HG02938 (cell line): ENCODE data around the gene TUBA8.
"Not testable (repeated sequence)": the region's sequence is repeated elsewhere in the genome, so short reads cannot be mapped to it uniquely, and the experiment has no call there.

Source experiments
- ATAC-seq: cut with Tn5 transposase; IDR thresholded peaks from one replicate; pipeline ENCODE4 v1.9.1; 2021; ENCODE audit warnings: mild to moderate bottlenecking, moderate library complexity; ENCODE audit not compliant: unreplicated experiment

TUBA8 gene

GRCh38 chr22:18123476-18124025 lies 12.9 kb downstream of the TUBA8 start:
- ATAC-seq, result not testable (repeated sequence)

- no peak for ATAC-seq
These were observed 16.0 kb downstream of the TUBA8 start for GRCh38 chr22:18126606-18127005.

DNA sequence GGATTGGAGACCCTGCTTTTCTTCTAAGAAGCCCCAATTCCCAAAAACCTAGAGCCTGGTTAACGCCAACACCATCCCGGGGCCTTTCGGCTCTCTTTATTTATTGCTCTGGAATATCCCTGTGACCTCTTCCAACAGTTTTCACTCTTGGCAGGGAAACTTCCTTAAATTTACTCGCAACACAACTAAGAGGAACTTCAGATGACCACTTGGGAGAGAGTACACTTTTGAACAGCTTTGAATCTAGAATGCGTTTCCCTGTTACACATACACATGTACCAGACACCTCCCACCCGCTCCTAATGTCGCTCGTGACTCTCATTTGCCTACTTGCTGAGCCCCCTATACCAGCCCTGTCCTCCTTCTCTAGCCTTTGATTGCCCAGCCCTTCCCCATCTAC lies 19.4 kb downstream of the TUBA8 start:
- ATAC-seq, result no peak

- ATAC-seq, result no peak
These were observed 20.3 kb downstream of the TUBA8 start for GRCh38 chr22:18130699-18131429.

- ATAC-seq, result no peak
These were observed 22.8 kb downstream of the TUBA8 start for GRCh38 chr22:18133452-18133851.

- ATAC-seq, result no peak
These were observed 26.1 kb downstream of the TUBA8 start for GRCh38 chr22:18136563-18137320.

DNA sequence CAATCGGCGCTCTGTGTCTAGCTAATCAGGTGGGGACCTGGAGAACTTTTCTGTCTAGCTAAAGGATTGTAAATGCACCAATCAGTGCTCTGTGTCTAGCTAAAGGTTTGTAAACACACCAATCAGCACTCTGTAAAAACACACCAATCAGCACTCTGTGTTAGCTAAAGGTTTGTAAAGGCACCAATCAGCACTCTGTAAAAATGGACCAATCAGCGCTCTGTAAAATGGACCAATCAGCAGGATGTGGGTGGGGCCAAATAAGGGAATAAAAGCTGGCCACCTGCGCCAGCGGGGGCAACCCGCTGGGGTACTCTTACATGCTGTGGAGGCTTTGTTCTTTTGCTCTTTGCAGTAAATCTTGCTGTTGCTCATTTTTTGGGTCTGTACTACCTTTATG lies 30.4 kb downstream of the TUBA8 start:
- not testable (repeated sequence) for ATAC-seq

GRCh38 chr22:18144105-18144504 lies 33.5 kb downstream of the TUBA8 start:
- ATAC-seq, result no peak

GRCh38 chr22:18145676-18146388 lies 35.2 kb downstream of the TUBA8 start:
- no peak for ATAC-seq

DNA sequence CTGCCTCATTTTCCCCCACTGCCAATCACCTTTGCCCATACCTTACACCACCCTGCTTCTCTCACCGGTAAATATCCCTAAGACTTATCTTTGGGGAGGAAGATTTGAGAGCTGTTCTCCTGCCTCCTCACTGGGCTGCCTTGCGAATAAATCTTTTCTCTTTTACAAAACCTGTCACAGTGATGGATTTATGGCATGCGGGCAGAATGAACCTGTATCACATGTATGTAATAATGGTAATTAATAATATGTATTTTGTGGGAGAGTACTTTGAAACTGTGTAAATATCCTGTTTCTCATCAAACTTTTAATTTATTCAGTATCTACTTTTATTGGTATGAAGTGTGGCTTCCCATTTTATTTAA lies 35.8 kb downstream of the TUBA8 start:
- no peak for ATAC-seq

DNA sequence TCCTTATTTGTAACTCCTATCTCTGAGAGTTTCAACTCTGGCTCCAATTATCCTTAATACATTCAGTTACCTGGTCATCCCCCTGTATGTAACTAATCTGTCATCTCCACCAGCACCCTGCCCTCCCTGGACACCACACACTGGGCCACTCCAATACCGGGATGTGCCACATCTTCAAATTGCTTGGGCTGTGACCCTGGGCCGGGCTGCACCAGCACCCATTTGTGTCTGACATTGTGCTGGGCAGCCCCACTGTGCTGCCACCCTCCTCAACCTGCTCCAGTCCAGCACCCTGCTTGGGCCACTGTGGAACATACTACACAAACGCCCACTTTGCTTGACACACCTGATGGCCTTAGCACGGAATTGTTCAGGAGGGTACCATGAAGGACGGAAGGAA lies 37.2 kb downstream of the TUBA8 start:
- ATAC-seq, result no peak

GRCh38 chr22:18148293-18148965 lies 37.8 kb downstream of the TUBA8 start:
- ATAC-seq, result no peak

- ATAC-seq, result no peak
These were observed 41.9 kb downstream of the TUBA8 start for GRCh38 chr22:18152519-18152918.

GRCh38 chr22:18154821-18155390 lies 44.3 kb downstream of the TUBA8 start:
- ATAC-seq, result no peak

- ATAC-seq, result not testable (repeated sequence)
These were observed 44.9 kb downstream of the TUBA8 start for GRCh38 chr22:18155546-18155945.

GRCh38 chr22:18156878-18157713 lies 46.5 kb downstream of the TUBA8 start:
- no peak for ATAC-seq

- ATAC-seq, result no peak
These were observed 47.1 kb downstream of the TUBA8 start for GRCh38 chr22:18157714-18158028.

DNA sequence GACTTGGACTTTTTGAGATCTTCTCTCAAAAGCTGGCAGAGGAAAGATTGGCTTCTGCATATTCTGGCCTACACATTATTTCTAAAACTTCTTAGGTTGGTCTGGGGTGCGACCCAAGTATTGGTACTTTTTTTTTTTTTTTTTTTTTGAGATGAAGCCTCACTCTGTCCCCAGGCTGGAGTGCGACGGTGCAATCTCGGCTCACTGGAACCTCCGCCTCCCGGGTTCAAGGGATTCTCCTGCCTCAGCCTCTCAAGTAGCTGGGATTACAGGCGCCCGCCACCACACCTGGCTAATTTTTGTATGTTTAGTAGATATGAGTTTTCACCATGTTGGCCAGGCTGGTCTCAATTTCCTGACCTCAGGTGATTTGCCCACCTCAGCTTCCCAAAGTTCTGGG lies 50.0 kb downstream of the TUBA8 start:
- ATAC-seq, result not testable (repeated sequence)

- peak; percentile 83 for ATAC-seq
These were observed 53.2 kb downstream of the TUBA8 start for GRCh38 chr22:18163843-18164242.

DNA sequence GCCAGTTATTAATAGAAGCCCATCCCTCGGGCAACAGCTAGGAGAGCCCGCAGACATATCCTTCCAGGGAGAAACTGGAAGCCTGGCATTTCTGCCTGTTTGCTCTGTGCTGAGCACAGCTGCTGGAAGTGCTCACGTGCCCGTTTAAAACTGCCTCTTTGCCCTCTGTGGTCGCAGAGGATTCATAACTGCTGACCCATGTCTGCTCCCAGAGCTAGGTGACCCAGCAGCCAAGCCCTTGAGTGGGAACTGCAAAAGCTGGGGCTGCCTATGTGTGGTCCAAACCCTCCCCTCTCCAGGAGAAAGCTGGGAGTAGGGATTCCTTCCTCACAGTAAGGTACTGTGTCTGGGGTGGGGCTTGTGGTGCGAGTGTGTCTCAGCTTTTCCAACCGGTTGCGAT lies 54.0 kb downstream of the TUBA8 start:
- ATAC-seq, result not testable (repeated sequence)
